ENCODE results near the gene LIMA1.
"Not testable (repeated sequence)": the region's sequence is repeated elsewhere in the genome, so short reads cannot be mapped to it uniquely, and the experiment has no call there.

LIMA1 gene

GRCh38 chr12:50290692-50291091, 7.4 kb upstream of the LIMA1 start:
- H3K4me3 ChIP-seq (ENCODE audit: insufficient read depth, low read depth, low read length, poor library complexity, severe bottlenecking) = not testable (repeated sequence)

DNA sequence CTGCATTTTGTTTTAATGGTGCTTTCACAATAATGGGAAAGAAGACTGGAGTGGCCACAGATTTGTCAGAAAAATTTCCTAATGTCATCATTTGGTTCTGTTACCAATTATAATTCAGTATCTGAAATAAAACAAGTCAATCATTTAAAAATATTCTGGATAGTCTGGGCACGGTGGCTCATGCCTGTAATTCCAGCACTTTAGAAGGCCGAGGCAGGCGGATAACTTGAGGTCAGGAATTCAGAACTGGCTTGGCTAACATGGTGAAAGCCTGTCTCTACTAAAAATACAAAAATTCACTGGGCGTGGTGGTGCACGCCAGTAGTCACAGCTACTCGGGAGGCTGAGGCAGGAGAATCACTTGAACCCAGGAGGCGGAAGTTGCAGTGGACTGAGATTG, 4.0 kb upstream of the LIMA1 start:
- H3K27me3 ChIP-seq (replicated peaks; ENCODE audit: control insufficient read depth, insufficient read depth, low read length, poor library complexity, severe bottlenecking) = no peaks in the 10 kb centered on the region
- no peak overlapping the region for H3K27ac ChIP-seq (ENCODE audit: insufficient read depth, low read length, poor library complexity, severe bottlenecking)
- H3K9me3 ChIP-seq (ENCODE audit: control insufficient read depth, low read length) = no peaks in the 10 kb centered on the region
- DNase-seq = no peak
- H3K36me3 ChIP-seq (ENCODE audit: control insufficient read depth, insufficient read depth, low read length) = no peaks in the 10 kb centered on the region
- H3K4me1 ChIP-seq (ENCODE audit: control insufficient read depth, insufficient read depth, low read length, poor library complexity, severe bottlenecking) = no peaks in the 10 kb centered on the region
- H3K4me3 ChIP-seq (ENCODE audit: insufficient read depth, low read depth, low read length, poor library complexity, severe bottlenecking) = no peak overlapping the region

More at GRCh38 chr12:50290692-50291091, 7.4 kb upstream of the LIMA1 start:
- H3K36me3 ChIP-seq (ENCODE audit: control insufficient read depth, insufficient read depth, low read length); H3K27ac ChIP-seq (ENCODE audit: insufficient read depth, low read length, poor library complexity, severe bottlenecking); H3K4me1 ChIP-seq (ENCODE audit: control insufficient read depth, insufficient read depth, low read length, poor library complexity, severe bottlenecking); H3K27me3 ChIP-seq (replicated peaks; ENCODE audit: control insufficient read depth, insufficient read depth, low read length, poor library complexity, severe bottlenecking); H3K9me3 ChIP-seq (ENCODE audit: control insufficient read depth, low read length); DNase-seq: not testable (repeated sequence)

DNA sequence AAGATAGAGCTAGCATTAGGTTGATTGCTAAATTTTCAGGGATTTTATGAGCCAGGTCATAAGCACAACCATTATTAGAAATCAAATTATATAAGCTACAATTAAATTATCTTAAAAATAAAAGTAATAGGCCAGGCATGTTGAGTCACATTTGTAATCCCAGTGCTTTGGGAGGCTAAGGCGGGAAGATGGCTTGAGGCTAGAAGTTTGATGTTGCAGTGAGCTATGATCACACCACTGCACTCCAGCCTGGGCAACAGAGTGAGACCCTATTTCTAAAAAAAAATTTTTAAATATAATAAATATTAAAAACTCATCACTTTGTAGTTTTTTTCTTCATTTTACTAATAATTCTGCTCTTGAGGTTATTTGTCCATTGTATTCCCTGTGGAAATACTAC, 1.9 kb upstream of the LIMA1 start:
- Histone ChIP-seq H3K4me1 (ENCODE audit: control insufficient read depth, insufficient read depth, low read length, poor library complexity, severe bottlenecking) (no peaks in the 10 kb centered on the region), H3K36me3 (ENCODE audit: control insufficient read depth, insufficient read depth, low read length) (no peaks in the 10 kb centered on the region), H3K27me3 (replicated peaks; ENCODE audit: control insufficient read depth, insufficient read depth, low read length, poor library complexity, severe bottlenecking) (no peaks in the 10 kb centered on the region), H3K4me3 (ENCODE audit: insufficient read depth, low read depth, low read length, poor library complexity, severe bottlenecking) (no peak overlapping the region), H3K9me3 (ENCODE audit: control insufficient read depth, low read length) (no peaks in the 10 kb centered on the region), H3K27ac (ENCODE audit: insufficient read depth, low read length, poor library complexity, severe bottlenecking) (no peak overlapping the region)
- DNase-seq = no peak

- Histone ChIP-seq H3K27me3 (replicated peaks; ENCODE audit: control insufficient read depth, insufficient read depth, low read length, poor library complexity, severe bottlenecking) (no peaks in the 10 kb centered on the region), H3K4me1 (ENCODE audit: control insufficient read depth, insufficient read depth, low read length, poor library complexity, severe bottlenecking) (no peaks in the 10 kb centered on the region), H3K36me3 (ENCODE audit: control insufficient read depth, insufficient read depth, low read length) (no peaks in the 10 kb centered on the region), H3K27ac (ENCODE audit: insufficient read depth, low read length, poor library complexity, severe bottlenecking) (peak overlapping the region; percentile 47), H3K9me3 (ENCODE audit: control insufficient read depth, low read length) (no peaks in the 10 kb centered on the region), H3K4me3 (ENCODE audit: insufficient read depth, low read depth, low read length, poor library complexity, severe bottlenecking) (peak overlapping the region; percentile 64)
- no peak for DNase-seq
These were observed 545 bp downstream of the LIMA1 start for GRCh38 chr12:50282721-50283228.

GRCh38 chr12:50279501-50279900, 3.8 kb downstream of the LIMA1 start:
- Histone ChIP-seq H3K9me3 (ENCODE audit: control insufficient read depth, low read length) (no peaks in the 10 kb centered on the region), H3K4me3 (ENCODE audit: insufficient read depth, low read depth, low read length, poor library complexity, severe bottlenecking) (no peak overlapping the region), H3K27ac (ENCODE audit: insufficient read depth, low read length, poor library complexity, severe bottlenecking) (no peak overlapping the region), H3K27me3 (replicated peaks; ENCODE audit: control insufficient read depth, insufficient read depth, low read length, poor library complexity, severe bottlenecking) (no peaks in the 10 kb centered on the region), H3K36me3 (ENCODE audit: control insufficient read depth, insufficient read depth, low read length) (no peaks in the 10 kb centered on the region), H3K4me1 (ENCODE audit: control insufficient read depth, insufficient read depth, low read length, poor library complexity, severe bottlenecking) (no peaks in the 10 kb centered on the region)
- no peak for DNase-seq

GRCh38 chr12:50276912-50277671, 6.2 kb downstream of the LIMA1 start:
- Histone ChIP-seq H3K27me3 (replicated peaks; ENCODE audit: control insufficient read depth, insufficient read depth, low read length, poor library complexity, severe bottlenecking) (no peaks in the 10 kb centered on the region), H3K9me3 (ENCODE audit: control insufficient read depth, low read length) (no peaks in the 10 kb centered on the region), H3K4me1 (ENCODE audit: control insufficient read depth, insufficient read depth, low read length, poor library complexity, severe bottlenecking) (no peaks in the 10 kb centered on the region), H3K4me3 (ENCODE audit: insufficient read depth, low read depth, low read length, poor library complexity, severe bottlenecking) (no peak overlapping the region), H3K27ac (ENCODE audit: insufficient read depth, low read length, poor library complexity, severe bottlenecking) (no peak overlapping the region), H3K36me3 (ENCODE audit: control insufficient read depth, insufficient read depth, low read length) (no peaks in the 10 kb centered on the region)
- DNase-seq = no peak

DNA sequence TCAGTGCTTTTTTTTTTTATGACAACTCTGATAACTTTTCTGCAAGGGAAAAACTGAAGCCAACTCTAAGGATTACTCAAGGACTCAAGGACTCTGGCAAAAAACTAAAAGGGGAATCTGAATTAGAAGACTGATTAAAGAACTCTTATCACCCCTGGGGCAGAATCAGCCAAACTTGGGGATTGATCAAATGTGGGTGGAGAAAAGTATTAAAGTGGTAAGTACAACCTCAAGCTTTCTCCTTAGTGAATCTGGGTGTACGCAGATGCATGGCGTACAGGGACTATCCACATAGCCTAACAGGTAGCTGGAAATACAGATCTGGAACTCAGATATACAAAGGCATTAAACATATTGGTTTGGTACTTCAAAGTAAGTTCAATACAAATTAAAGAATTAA, 7.3 kb downstream of the LIMA1 start:
- Histone ChIP-seq H3K4me3 (ENCODE audit: insufficient read depth, low read depth, low read length, poor library complexity, severe bottlenecking) (no peak overlapping the region), H3K27me3 (replicated peaks; ENCODE audit: control insufficient read depth, insufficient read depth, low read length, poor library complexity, severe bottlenecking) (no peaks in the 10 kb centered on the region), H3K4me1 (ENCODE audit: control insufficient read depth, insufficient read depth, low read length, poor library complexity, severe bottlenecking) (no peaks in the 10 kb centered on the region), H3K36me3 (ENCODE audit: control insufficient read depth, insufficient read depth, low read length) (no peaks in the 10 kb centered on the region), H3K9me3 (ENCODE audit: control insufficient read depth, low read length) (no peaks in the 10 kb centered on the region), H3K27ac (ENCODE audit: insufficient read depth, low read length, poor library complexity, severe bottlenecking) (no peak overlapping the region)
- DNase-seq = no peak

- Histone ChIP-seq H3K27me3 (replicated peaks; ENCODE audit: control insufficient read depth, insufficient read depth, low read length, poor library complexity, severe bottlenecking) (no peaks in the 10 kb centered on the region), H3K9me3 (ENCODE audit: control insufficient read depth, low read length) (no peaks in the 10 kb centered on the region), H3K27ac (ENCODE audit: insufficient read depth, low read length, poor library complexity, severe bottlenecking) (no peak overlapping the region), H3K36me3 (ENCODE audit: control insufficient read depth, insufficient read depth, low read length) (no peaks in the 10 kb centered on the region), H3K4me3 (ENCODE audit: insufficient read depth, low read depth, low read length, poor library complexity, severe bottlenecking) (no peak overlapping the region), H3K4me1 (ENCODE audit: control insufficient read depth, insufficient read depth, low read length, poor library complexity, severe bottlenecking) (no peaks in the 10 kb centered on the region)
- DNase-seq = no peak
These were observed 7.8 kb downstream of the LIMA1 start for GRCh38 chr12:50275556-50275955.

DNA sequence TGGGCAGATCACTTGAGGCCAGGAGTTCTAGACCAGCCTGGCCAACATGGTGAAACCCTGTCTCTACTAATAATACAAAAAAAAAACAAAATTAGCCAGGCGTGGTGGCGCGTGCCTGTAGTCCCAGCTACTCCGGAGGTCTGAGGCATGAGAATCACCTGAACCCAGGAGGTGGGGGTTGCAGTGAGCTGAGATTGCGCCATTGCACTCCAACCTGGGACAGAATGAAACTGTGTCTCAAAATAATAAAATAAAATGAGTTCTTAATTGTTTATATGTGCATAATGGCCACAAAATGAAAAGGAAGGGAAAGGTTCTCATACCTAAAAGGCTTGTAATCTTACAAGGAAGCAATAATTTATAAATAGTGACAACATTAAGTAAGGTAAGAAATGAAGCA, 8.2 kb downstream of the LIMA1 start:
- H3K27ac ChIP-seq (ENCODE audit: insufficient read depth, low read length, poor library complexity, severe bottlenecking); H3K36me3 ChIP-seq (ENCODE audit: control insufficient read depth, insufficient read depth, low read length); H3K4me3 ChIP-seq (ENCODE audit: insufficient read depth, low read depth, low read length, poor library complexity, severe bottlenecking); H3K27me3 ChIP-seq (replicated peaks; ENCODE audit: control insufficient read depth, insufficient read depth, low read length, poor library complexity, severe bottlenecking); DNase-seq; H3K4me1 ChIP-seq (ENCODE audit: control insufficient read depth, insufficient read depth, low read length, poor library complexity, severe bottlenecking); H3K9me3 ChIP-seq (ENCODE audit: control insufficient read depth, low read length): not testable (repeated sequence)

DNA sequence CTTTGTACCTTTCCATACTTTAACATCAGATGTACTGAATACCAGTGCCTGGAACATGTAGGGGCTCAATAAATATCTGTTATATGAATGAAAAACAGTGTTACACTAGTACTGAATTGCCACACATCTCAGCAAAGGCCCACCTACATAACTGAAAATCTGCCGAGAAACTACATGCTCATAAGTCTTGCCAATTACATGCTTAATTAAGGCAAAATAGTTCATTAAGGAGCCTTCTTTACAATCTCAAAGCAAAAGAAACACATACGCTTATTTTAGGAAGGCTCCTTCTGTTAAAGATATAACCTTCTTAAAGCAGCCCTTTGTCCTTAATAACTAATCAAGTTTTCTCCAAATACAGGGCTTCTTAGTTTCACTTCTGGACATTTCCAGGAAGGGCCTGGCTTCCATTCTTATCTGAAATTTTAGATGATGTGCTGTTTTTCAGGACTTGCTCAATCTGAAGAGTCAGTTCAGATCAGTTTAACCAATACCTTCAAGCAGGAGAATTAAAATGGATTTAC, 11.5 kb downstream of the LIMA1 start:
- H3K4me3 ChIP-seq (ENCODE audit: insufficient read depth, low read depth, low read length, poor library complexity, severe bottlenecking) = no peak overlapping the region
- no peaks in the 10 kb centered on the region for H3K4me1 ChIP-seq (ENCODE audit: control insufficient read depth, insufficient read depth, low read length, poor library complexity, severe bottlenecking)
- H3K9me3 ChIP-seq (ENCODE audit: control insufficient read depth, low read length) = no peaks in the 10 kb centered on the region
- no peaks in the 10 kb centered on the region for H3K27me3 ChIP-seq (replicated peaks; ENCODE audit: control insufficient read depth, insufficient read depth, low read length, poor library complexity, severe bottlenecking)
- no peak overlapping the region for H3K27ac ChIP-seq (ENCODE audit: insufficient read depth, low read length, poor library complexity, severe bottlenecking)
- no peaks in the 10 kb centered on the region for H3K36me3 ChIP-seq (ENCODE audit: control insufficient read depth, insufficient read depth, low read length)
- no peak for DNase-seq
